ENCODE results near the gene RHOC. TPM values are rescaled to one million over a fixed set of nuclear protein-coding genes. Genes with fewer than 3 reads are reported as not detected.

RHOC gene
- polyA plus RNA-seq, 2 donors, result 53.0 to 89.5 TPM

DNA sequence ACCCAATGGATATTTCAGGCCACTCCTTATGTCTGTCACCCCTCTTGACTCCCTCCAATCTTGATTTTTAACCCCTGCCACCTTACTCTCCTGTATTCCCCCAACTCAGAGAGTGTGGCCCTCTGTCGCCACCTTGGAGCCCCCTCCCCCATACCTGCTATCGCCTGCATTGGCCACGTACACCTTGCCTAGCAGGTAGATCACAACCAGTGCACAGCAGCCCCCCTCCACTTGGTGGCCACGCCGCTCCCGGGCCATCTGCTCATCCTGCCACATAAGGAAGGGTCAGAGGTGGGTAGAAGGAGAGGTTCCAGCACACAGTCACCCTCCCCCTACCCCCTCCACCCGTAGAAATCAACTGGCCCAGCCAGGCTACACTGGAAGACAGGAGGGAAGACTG lies 5.3 kb upstream of the RHOC start:
- Histone ChIP-seq H3K27me3 (ENCODE audit: control insufficient read depth in 1 of 2, insufficient read depth in 2 of 2, low read length in 2 of 2) (no peaks in the 10 kb centered on the region), H3K36me3 (ENCODE audit: control insufficient read depth in 2 of 2, insufficient read depth in 2 of 2, low read length in 1 of 2) (peaks cover 0 to 2% of the 10 kb centered on the region in 2 donors), H3K9me3 (ENCODE audit: control insufficient read depth in 2 of 2, insufficient read depth in 1 of 2, low read depth in 1 of 2, low read length in 1 of 2) (no peaks in the 10 kb centered on the region), H3K4me3 (ENCODE audit: low read depth in 1 of 2, low read length in 2 of 2) (no peak overlapping the region), H3K27ac (ENCODE audit: low read depth in 2 of 2, low read length in 1 of 2) (no peak overlapping the region), H3K4me1 (ENCODE audit: control insufficient read depth in 2 of 2, insufficient read depth in 2 of 2, low read length in 1 of 2) (no peaks in the 10 kb centered on the region)
- WGBS, 2 donors, result 90% methylated on average over 7 of the region's 7 CpGs

DNA sequence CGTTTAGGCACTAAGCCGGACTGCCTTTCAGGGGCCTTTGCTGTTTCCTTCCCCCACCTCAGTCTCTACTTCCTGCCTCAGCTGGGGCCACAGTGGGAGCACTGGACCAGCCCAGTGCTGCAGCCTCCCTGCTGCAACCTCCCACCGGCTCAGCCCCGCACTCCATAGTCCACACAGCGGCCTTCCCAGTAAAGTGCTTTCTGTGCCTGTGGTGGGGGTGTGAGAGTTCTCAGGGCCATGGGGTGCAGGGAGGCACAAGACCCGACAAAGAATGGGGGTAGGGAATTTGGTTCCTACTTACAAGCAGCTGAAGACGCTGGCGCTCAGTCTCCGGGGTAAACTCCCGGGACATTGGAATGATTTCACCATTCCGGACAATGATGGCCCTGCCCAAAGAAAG lies 4.7 kb upstream of the RHOC start:
- Histone ChIP-seq H3K4me1 (ENCODE audit: control insufficient read depth in 2 of 2, insufficient read depth in 2 of 2, low read length in 1 of 2) (no peaks in the 10 kb centered on the region), H3K9me3 (ENCODE audit: control insufficient read depth in 2 of 2, insufficient read depth in 1 of 2, low read depth in 1 of 2, low read length in 1 of 2) (no peaks in the 10 kb centered on the region), H3K36me3 (ENCODE audit: control insufficient read depth in 2 of 2, insufficient read depth in 2 of 2, low read length in 1 of 2) (peaks cover 0 to 2% of the 10 kb centered on the region in 2 donors), H3K27ac (ENCODE audit: low read depth in 2 of 2, low read length in 1 of 2) (no peak overlapping the region), H3K4me3 (ENCODE audit: low read depth in 1 of 2, low read length in 2 of 2) (no peak overlapping the region), H3K27me3 (ENCODE audit: control insufficient read depth in 1 of 2, insufficient read depth in 2 of 2, low read length in 2 of 2) (no peaks in the 10 kb centered on the region)
- 83 to 85% methylated on average over 11 of the region's 11 CpGs for WGBS, 2 donors

DNA sequence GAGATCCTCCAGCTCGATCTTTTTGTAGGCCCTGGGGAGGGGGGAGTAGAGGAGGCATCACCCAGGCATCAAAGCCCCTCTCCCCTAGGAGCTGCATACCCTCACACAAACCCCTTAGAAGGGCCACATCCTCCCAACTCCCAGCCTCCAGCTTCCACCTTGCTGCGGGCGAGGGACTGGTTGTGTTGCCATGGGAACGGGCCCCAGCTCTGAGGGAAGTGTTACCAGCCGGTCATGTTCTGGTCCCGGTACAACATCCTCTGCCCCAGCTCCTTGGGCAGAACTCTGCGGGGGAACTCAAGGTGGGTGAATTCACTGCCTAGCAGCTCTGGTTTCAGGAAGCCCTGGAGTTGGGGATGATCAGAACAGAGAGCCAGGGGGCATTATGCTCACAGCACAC lies 4.1 kb upstream of the RHOC start:
- Histone ChIP-seq H3K27ac (ENCODE audit: low read depth in 2 of 2, low read length in 1 of 2) (no peak overlapping the region), H3K9me3 (ENCODE audit: control insufficient read depth in 2 of 2, insufficient read depth in 1 of 2, low read depth in 1 of 2, low read length in 1 of 2) (no peaks in the 10 kb centered on the region), H3K27me3 (ENCODE audit: control insufficient read depth in 1 of 2, insufficient read depth in 2 of 2, low read length in 2 of 2) (no peaks in the 10 kb centered on the region), H3K36me3 (ENCODE audit: control insufficient read depth in 2 of 2, insufficient read depth in 2 of 2, low read length in 1 of 2) (peaks cover 0 to 2% of the 10 kb centered on the region in 2 donors), H3K4me3 (ENCODE audit: low read depth in 1 of 2, low read length in 2 of 2) (no peak overlapping the region), H3K4me1 (ENCODE audit: control insufficient read depth in 2 of 2, insufficient read depth in 2 of 2, low read length in 1 of 2) (peaks cover 0 to 1% of the 10 kb centered on the region in 2 donors)
- WGBS, 2 donors, result 80% methylated on average over 7 of the region's 7 CpGs

DNA sequence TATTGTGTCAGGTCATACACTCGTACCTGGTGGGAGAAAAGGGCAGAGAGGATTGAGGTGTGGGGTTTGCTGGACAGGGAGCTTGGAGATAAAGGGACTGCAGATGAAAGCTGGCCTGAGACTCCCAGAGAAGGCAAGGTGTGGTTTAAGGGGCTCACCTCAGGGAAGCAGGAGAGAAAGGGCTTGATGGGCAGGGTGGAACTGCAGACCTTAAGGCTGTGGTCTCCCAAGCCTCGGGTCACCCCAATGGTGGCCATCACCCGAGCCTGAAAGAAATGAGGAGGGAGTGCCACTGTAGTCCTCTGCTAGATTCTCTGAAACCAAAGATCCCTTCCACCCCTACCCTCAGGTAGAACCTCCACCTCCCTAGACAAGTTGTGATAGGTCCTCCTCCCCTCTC lies 3.7 kb upstream of the RHOC start:
- WGBS, 2 donors, result 89 to 96% methylated on average over 3 of the region's 3 CpGs
- no peak overlapping the region for H3K4me3 ChIP-seq (ENCODE audit: low read depth in 1 of 2, low read length in 2 of 2)
- peaks cover 0 to 2% of the 10 kb centered on the region in 2 donors for H3K36me3 ChIP-seq (ENCODE audit: control insufficient read depth in 2 of 2, insufficient read depth in 2 of 2, low read length in 1 of 2)
- peaks cover 2 to 6% of the 10 kb centered on the region in 2 donors for H3K4me1 ChIP-seq (ENCODE audit: control insufficient read depth in 2 of 2, insufficient read depth in 2 of 2, low read length in 1 of 2)
- H3K27me3 ChIP-seq (ENCODE audit: control insufficient read depth in 1 of 2, insufficient read depth in 2 of 2, low read length in 2 of 2), result no peaks in the 10 kb centered on the region
- no peak overlapping the region for H3K27ac ChIP-seq (ENCODE audit: low read depth in 2 of 2, low read length in 1 of 2)
- H3K9me3 ChIP-seq (ENCODE audit: control insufficient read depth in 2 of 2, insufficient read depth in 1 of 2, low read depth in 1 of 2, low read length in 1 of 2), result no peaks in the 10 kb centered on the region

DNA sequence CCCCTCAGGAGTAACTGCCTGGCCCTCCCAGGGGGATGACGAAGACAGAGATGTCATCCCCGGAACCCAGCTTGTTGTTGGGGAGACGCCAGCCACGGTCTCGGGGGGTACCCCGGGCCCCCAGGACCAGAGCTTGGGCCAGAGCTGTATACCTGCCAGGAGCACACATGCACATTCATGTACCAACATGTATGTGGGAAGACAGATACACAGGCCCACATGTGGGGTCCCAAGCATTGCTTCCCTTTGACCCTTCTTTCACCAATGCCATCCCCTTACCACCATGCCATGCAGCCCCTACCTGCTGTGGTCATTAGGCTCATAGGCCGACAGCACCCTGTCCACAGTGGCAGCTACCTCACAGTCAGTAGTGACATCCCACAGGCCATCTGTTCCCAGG lies 3.2 kb upstream of the RHOC start:
- no peak overlapping the region for H3K4me3 ChIP-seq (ENCODE audit: low read depth in 1 of 2, low read length in 2 of 2)
- no peaks in the 10 kb centered on the region for H3K27me3 ChIP-seq (ENCODE audit: control insufficient read depth in 1 of 2, insufficient read depth in 2 of 2, low read length in 2 of 2)
- H3K36me3 ChIP-seq (ENCODE audit: control insufficient read depth in 2 of 2, insufficient read depth in 2 of 2, low read length in 1 of 2), result peaks cover 0 to 2% of the 10 kb centered on the region in 2 donors
- H3K27ac ChIP-seq (ENCODE audit: low read depth in 2 of 2, low read length in 1 of 2), result no peak overlapping the region
- peaks cover 3 to 7% of the 10 kb centered on the region in 2 donors for H3K4me1 ChIP-seq (ENCODE audit: control insufficient read depth in 2 of 2, insufficient read depth in 2 of 2, low read length in 1 of 2)
- H3K9me3 ChIP-seq (ENCODE audit: control insufficient read depth in 2 of 2, insufficient read depth in 1 of 2, low read depth in 1 of 2, low read length in 1 of 2), result no peaks in the 10 kb centered on the region
- 84% methylated on average over 7 of the region's 7 CpGs for WGBS, 2 donors

DNA sequence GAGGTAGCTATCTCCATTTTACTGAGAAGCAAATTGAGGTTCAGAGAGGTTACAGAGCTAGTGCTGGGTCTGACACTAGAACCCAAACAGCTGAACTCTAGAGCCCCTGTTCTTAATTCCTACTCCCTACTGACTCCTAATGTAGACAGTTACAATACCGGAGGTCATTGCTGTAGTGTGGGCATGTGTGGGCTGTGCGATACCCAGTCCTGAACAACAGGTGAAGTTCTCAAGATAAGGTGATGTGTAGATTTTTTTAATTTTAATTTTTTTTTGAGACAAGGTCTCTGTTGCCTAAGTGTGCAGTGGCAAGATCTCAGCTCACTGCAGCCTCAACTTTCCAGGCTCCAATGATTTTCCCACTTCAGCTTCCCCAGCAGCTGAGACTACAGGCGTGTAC lies 1.6 kb upstream of the RHOC start:
- peaks cover 0 to 2% of the 10 kb centered on the region in 2 donors for H3K36me3 ChIP-seq (ENCODE audit: control insufficient read depth in 2 of 2, insufficient read depth in 2 of 2, low read length in 1 of 2)
- 94% methylated on average over 3 of the region's 3 CpGs for WGBS, 2 donors
- H3K4me3 ChIP-seq (ENCODE audit: low read depth in 1 of 2, low read length in 2 of 2), result no peak overlapping the region
- peaks cover 10 to 14% of the 10 kb centered on the region in 2 donors for H3K4me1 ChIP-seq (ENCODE audit: control insufficient read depth in 2 of 2, insufficient read depth in 2 of 2, low read length in 1 of 2)
- no peaks in the 10 kb centered on the region for H3K27me3 ChIP-seq (ENCODE audit: control insufficient read depth in 1 of 2, insufficient read depth in 2 of 2, low read length in 2 of 2)
- H3K9me3 ChIP-seq (ENCODE audit: control insufficient read depth in 2 of 2, insufficient read depth in 1 of 2, low read depth in 1 of 2, low read length in 1 of 2), result no peaks in the 10 kb centered on the region
- no peak overlapping the region for H3K27ac ChIP-seq (ENCODE audit: low read depth in 2 of 2, low read length in 1 of 2)

DNA sequence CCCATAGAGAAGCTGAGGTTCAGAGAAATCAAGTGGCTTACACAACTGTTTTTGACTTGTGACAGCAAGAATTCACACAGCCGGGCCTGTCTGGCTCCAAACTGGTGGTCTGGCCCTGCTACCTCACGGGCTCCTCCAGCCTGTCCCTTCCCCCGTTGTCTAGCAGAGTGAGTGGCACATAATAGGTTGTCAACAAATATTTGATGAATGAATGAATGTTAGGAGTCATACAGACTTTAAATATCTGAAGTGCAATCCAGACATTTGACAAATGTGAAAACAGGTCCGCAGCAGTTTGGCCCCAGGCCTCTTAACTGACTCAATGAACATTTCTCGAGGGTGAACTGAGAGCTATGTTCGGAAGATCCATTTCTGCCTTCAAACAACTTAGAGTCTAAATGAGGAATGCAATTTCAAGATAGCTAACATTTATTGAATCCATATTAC lies 1.1 kb upstream of the RHOC start:
- Histone ChIP-seq H3K4me1 (ENCODE audit: control insufficient read depth in 2 of 2, insufficient read depth in 2 of 2, low read length in 1 of 2) (peaks cover 11 to 14% of the 10 kb centered on the region in 2 donors), H3K27me3 (ENCODE audit: control insufficient read depth in 1 of 2, insufficient read depth in 2 of 2, low read length in 2 of 2) (no peaks in the 10 kb centered on the region), H3K36me3 (ENCODE audit: control insufficient read depth in 2 of 2, insufficient read depth in 2 of 2, low read length in 1 of 2) (peaks cover 0 to 2% of the 10 kb centered on the region in 2 donors), H3K4me3 (ENCODE audit: low read depth in 1 of 2, low read length in 2 of 2) (no peak overlapping the region), H3K9me3 (ENCODE audit: control insufficient read depth in 2 of 2, insufficient read depth in 1 of 2, low read depth in 1 of 2, low read length in 1 of 2) (no peaks in the 10 kb centered on the region), H3K27ac (ENCODE audit: low read depth in 2 of 2, low read length in 1 of 2) (no peak overlapping the region)
- 61 to 69% methylated on average over 6 of the region's 6 CpGs for WGBS, 2 donors

DNA sequence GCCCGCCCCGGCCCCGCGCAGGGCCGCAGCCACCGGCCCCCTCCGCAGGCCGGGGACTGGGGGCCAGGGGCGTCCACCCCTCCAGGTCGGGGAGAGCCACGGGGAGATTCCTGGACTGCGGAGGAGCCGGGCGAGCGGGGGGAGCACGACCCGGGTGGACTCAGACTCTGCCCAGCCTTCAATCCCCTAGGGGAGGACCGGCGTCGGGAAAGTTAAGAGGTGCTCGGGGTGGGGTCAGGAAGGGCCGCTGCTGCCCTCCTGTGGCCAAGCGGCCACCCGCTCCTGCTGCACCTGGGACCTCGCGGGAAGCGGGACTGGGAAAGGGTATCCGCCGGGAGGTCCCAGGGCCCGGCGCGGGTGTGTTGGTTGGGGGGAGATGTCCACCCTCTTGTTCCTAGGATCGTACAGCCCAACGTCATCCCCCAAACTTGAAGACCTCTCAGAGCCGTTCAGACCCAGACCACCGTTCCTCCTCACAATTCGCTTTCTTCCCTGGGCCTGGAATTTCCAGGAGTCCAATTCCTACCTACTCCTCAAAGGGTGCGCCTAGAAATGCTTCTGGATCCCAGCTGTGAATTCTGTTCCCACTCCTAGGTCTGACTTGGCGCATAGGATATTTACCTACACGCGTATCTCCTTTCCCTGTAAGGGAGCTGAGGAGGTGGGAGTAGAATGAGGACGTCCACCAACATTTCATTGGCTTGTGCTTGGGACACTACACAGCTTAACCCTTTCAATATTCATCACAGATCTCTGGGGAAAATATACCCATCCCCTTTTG lies 484 bp upstream of the RHOC start:
- Histone ChIP-seq H3K27ac (ENCODE audit: low read depth in 2 of 2, low read length in 1 of 2) (peak overlapping the region; percentile 86 to 91), H3K27me3 (ENCODE audit: control insufficient read depth in 1 of 2, insufficient read depth in 2 of 2, low read length in 2 of 2) (no peaks in the 10 kb centered on the region), H3K9me3 (ENCODE audit: control insufficient read depth in 2 of 2, insufficient read depth in 1 of 2, low read depth in 1 of 2, low read length in 1 of 2) (no peaks in the 10 kb centered on the region), H3K4me3 (ENCODE audit: low read depth in 1 of 2, low read length in 2 of 2) (peak overlapping the region; percentile 79 to 82), H3K4me1 (ENCODE audit: control insufficient read depth in 2 of 2, insufficient read depth in 2 of 2, low read length in 1 of 2) (peaks cover 11 to 16% of the 10 kb centered on the region in 2 donors), H3K36me3 (ENCODE audit: control insufficient read depth in 2 of 2, insufficient read depth in 2 of 2, low read length in 1 of 2) (peaks cover 0 to 2% of the 10 kb centered on the region in 2 donors)
- WGBS, 2 donors, result 5 to 7% methylated on average over 32 to 42 of the region's 42 CpGs

DNA sequence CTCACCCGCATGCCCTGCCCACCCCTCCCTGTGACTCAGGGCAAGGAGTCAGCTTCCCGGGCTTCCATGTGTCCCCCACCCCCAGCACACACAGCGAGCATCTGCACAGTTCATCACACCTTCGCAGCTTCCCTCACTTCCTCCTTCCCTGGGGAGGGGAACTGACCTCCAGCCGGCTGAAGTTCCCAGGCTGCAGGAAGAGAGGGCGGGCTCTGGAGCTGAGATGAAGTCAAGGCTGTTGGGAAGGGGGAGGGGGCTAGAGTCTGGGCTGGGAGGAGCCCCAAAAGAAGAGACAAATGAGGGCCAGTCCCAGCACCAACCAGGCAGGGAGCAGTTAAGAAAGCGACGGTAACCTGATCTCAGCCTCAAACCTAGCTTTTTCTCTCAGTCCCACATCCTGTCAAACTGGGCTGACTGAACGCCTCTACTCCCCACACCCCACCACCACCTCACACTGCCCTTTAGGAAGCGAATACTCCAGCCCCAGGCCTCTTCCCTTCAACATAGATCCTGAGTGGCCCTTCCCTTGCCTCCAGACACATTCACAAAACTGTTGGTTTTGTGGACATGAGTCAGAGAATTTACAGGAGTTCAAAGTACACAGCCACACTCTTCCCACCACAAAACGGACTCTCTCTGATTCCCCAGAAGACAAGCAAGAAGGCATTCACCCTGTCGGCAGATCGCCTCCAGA lies 1.8 kb downstream of the RHOC start:
- Histone ChIP-seq H3K27me3 (ENCODE audit: control insufficient read depth in 1 of 2, insufficient read depth in 2 of 2, low read length in 2 of 2) (no peaks in the 10 kb centered on the region), H3K4me1 (ENCODE audit: control insufficient read depth in 2 of 2, insufficient read depth in 2 of 2, low read length in 1 of 2) (peaks cover 14 to 32% of the 10 kb centered on the region in 2 donors), H3K36me3 (ENCODE audit: control insufficient read depth in 2 of 2, insufficient read depth in 2 of 2, low read length in 1 of 2) (peaks cover 0 to 10% of the 10 kb centered on the region in 2 donors), H3K9me3 (ENCODE audit: control insufficient read depth in 2 of 2, insufficient read depth in 1 of 2, low read depth in 1 of 2, low read length in 1 of 2) (no peaks in the 10 kb centered on the region), H3K4me3 (ENCODE audit: low read depth in 1 of 2, low read length in 2 of 2) (peak overlapping the region; percentile 79 to 82), H3K27ac (ENCODE audit: low read depth in 2 of 2, low read length in 1 of 2) (peak overlapping the region; percentile 84 to 91)
- 1 to 4% methylated on average over 13 of the region's 13 CpGs for WGBS, 2 donors

Data from esophagus (tissue), 2 donors.